LNCaP clone FGC (cell line): Measurements from ENCODE around the gene ITGA4.
A peak's percentile ranks its signal among the peaks of the same experiment; 100 is the strongest.

Experiments used
- DNase-seq: peaks from one replicate; pipeline ENCODE4 v3.0.0-alpha.2; 2011; ENCODE audit warnings: low read depth
- H3K4me3 ChIP-seq: 2 replicates; pipeline ENCODE4 v1.5.1; 2011; ENCODE audit warnings: mild to moderate bottlenecking, low read depth, low read length, control low read depth
- TF ChIP-seq, protein P1 (sequence below): IDR thresholded peaks from 2 replicates; pipeline ENCODE4 v1.5.1; 2012; ENCODE audit warnings: mild to moderate bottlenecking; ENCODE audit not compliant: control insufficient read depth, insufficient read depth; ENCODE audit errors: extremely low read depth

Gene ITGA4

DNA sequence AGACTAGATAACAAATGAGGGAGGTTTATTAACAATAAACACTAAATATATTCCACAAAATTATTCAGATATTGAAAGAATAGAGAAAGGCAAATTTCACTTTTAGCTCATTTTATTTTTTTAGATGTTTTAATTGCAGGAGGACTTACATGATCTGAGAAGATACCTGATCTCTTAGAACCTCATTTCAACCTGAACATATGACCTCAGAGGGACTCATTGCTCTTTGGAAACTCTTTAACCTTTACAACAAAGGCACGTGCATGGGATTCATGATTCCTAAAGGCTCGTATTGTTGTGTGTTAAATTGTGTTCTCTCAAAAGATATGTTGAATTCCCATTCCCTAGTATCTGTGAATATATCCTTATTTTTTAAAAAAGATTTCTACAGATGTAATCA, 35.7 kb upstream of the ITGA4 start:
- TF ChIP-seq, protein P1, sequence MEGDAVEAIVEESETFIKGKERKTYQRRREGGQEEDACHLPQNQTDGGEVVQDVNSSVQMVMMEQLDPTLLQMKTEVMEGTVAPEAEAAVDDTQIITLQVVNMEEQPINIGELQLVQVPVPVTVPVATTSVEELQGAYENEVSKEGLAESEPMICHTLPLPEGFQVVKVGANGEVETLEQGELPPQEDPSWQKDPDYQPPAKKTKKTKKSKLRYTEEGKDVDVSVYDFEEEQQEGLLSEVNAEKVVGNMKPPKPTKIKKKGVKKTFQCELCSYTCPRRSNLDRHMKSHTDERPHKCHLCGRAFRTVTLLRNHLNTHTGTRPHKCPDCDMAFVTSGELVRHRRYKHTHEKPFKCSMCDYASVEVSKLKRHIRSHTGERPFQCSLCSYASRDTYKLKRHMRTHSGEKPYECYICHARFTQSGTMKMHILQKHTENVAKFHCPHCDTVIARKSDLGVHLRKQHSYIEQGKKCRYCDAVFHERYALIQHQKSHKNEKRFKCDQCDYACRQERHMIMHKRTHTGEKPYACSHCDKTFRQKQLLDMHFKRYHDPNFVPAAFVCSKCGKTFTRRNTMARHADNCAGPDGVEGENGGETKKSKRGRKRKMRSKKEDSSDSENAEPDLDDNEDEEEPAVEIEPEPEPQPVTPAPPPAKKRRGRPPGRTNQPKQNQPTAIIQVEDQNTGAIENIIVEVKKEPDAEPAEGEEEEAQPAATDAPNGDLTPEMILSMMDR, result no peak
- DNase-seq, result no peak
- no peak overlapping the region for H3K4me3 ChIP-seq

DNA sequence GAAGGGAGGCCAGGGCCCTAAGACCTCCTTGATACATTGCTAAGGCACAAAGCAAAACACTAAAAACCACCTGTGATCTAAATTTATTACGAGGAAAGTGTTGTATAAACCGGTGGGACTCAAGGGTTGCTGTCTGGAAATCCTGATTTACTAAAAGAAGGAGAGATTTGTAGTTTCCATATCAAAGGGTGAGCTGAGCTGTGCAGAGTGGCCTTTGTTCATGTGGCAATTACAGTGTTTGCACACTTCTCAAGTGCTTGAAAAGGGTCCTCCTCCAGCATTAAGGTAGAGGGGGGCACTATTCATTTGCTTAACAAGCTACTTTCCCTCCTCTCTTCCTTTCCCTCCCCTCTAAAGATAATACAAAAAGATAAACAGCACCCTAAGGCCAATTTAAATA, 30.5 kb upstream of the ITGA4 start:
- no peak overlapping the region for H3K4me3 ChIP-seq
- TF ChIP-seq, protein P1, result no peak
- no peak for DNase-seq

DNA sequence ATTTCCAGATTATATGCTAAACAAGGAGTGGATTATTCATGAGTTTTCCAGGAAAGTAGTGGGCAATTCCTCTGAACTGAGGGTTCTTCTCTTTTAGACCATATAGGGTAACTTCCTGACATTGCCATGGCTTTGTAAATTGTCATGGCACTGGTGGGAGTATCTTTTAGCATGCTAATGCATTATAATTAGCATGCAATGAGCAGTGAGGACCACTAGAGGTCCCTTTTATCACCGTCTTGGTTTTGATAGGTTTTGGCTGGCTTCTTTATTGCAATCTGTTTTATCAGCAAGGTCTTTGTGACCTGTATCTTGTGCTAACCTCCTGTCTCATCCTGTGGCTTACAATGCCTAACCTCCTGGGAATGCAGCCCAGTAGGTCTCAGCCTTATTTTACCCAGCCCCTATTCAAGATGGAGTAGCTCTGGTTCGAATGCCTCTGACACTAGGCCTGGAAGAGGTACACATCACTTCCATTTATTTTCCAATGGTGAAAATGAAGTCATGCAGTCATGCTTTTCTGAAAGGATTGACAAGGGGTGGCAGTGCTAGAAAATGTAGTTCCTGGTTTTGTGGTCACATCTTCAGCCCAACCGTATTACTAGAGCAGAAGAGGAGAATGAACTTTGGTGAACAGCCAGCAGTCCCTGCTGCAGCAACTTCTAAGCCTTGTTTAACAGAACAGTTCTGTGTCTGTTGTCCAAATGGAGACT, 26.6 kb upstream of the ITGA4 start:
- no peak overlapping the region for H3K4me3 ChIP-seq
- TF ChIP-seq, protein P1, result peak; percentile 31; the same call in 1 of the 2 replicates
- DNase-seq, result no peak

DNA sequence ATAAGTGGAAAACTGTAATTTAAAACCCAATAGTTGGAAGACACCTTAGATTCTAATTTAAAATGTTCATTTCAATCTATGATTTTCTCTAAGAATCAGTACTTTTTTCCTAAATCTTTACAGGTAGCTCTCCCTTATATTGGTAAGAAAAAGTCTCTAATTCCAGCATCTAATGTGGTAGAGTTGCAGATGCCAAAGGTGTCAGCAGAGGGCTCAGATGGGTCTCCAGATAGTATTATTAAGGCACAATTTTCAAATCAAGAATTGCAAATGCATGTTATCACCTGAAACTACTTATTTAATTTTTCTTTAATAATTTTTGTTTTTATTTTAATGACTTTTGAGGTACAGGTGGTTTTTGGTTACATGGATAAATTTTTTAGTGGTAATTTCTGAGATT, 25.5 kb upstream of the ITGA4 start:
- H3K4me3 ChIP-seq, result no peak overlapping the region
- TF ChIP-seq, protein P1, result no peak
- no peak for DNase-seq

DNA sequence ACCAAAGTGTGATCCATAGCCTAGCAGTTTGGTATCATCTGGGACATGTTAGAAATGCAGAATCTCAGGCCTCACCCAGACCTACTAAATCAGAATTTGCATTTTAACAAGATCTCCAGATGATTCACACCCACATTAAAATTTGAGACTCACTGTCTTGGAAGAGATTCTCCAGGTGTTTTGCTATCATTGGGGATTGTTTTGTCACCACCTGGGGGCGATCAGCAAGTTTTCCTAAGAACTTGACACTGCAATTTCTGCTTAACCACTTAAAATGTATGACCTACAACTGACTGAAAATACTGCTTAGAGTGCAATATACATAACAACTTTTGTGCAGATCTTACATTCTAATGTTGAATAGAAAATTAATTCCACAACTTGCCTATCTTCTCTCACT, 18.9 kb upstream of the ITGA4 start:
- no peak for DNase-seq
- TF ChIP-seq, protein P1, result peak; percentile 25; the same call in 1 of the 2 replicates
- no peak overlapping the region for H3K4me3 ChIP-seq

DNA sequence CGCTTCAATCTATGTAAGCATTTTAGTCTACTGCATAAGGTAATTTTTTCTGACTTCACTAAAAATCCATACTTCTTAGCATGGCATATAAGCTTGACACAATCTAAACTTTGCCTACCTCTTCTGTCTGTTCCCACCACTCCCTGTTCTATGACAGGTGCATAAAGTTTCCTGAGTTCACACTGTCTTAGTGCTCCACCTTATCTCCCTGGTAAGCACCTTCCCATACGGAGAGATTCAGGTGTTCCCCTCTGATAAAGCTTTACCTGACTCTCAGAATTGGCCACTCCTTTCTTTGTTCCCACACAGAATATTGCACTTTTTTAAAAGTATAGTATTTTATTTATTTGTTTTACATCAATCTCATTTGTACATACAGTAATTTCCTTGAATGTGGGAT, 16.8 kb upstream of the ITGA4 start:
- DNase-seq, result no peak
- TF ChIP-seq, protein P1, result no peak
- H3K4me3 ChIP-seq, result no peak overlapping the region

DNA sequence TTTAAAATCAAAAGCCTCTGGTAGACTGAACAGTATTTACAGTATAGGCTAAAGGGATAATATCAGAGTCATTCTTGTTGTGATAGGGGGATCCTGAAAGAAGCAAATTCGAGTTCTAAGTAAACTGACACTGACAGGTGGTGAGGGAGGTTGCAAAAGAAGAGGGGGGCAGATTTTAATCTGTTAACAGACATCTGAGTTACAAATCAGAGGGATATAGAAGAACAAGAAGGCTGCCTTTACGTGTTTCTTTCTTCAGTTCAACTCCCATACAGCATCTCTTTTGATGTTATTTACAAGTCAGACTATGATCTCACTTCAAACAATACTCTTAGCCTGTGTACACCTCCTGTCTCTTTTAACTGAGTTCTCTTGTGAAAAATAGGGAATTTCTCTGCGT, 16.3 kb upstream of the ITGA4 start:
- DNase-seq, result no peak
- H3K4me3 ChIP-seq, result no peak overlapping the region
- TF ChIP-seq, protein P1, result no peak
